PC-3 (cell line): ENCODE measurements around the gene PRKD2.

Experiments used
- EZH2 ChIP-seq: fragments of 300-600 bp; sonication (generic); IDR thresholded peaks from one replicate; pipeline ENCODE4 v1.6.1; 2017; ENCODE audit warnings: antibody characterized with exemption, mild to moderate bottlenecking, low read length; ENCODE audit not compliant: unreplicated experiment
- EZH2phosphoT487 ChIP-seq: fragments of 300-600 bp; sonication (generic); IDR thresholded peaks from 2 replicates; pipeline ENCODE4 v1.6.1; 2018; ENCODE audit warnings: mild to moderate bottlenecking, antibody characterized with exemption, low read length, borderline replicate concordance
- TF ChIP-seq, protein P1 (sequence below): fragments of 300-600 bp; sonication (generic); conservative IDR thresholded peaks from 2 replicates; pipeline ENCODE4 v1.5.1; 2017; ENCODE audit warnings: antibody characterized with exemption, low read depth, mild to moderate bottlenecking, low read length

DNA sequence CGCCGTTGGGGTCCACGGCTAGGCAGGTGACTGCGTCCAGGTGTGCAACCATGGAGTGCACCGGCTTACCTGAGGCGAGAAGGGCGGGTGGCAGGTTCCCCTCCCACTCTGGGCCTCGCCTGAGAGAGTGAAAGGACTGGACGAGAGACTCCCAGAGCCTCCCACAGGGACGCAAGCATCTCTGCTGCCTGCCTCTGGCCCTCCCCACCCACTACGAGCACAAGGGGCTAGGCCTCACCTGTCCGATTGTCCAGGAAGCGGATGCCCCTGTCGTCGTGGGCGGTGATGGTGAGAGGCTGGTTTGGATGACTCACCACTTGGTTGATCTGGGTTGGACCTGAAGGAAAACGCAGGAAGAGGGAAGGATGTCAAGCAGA is 5.1 kb upstream of the PRKD2 start:
- TF ChIP-seq, protein P1, sequence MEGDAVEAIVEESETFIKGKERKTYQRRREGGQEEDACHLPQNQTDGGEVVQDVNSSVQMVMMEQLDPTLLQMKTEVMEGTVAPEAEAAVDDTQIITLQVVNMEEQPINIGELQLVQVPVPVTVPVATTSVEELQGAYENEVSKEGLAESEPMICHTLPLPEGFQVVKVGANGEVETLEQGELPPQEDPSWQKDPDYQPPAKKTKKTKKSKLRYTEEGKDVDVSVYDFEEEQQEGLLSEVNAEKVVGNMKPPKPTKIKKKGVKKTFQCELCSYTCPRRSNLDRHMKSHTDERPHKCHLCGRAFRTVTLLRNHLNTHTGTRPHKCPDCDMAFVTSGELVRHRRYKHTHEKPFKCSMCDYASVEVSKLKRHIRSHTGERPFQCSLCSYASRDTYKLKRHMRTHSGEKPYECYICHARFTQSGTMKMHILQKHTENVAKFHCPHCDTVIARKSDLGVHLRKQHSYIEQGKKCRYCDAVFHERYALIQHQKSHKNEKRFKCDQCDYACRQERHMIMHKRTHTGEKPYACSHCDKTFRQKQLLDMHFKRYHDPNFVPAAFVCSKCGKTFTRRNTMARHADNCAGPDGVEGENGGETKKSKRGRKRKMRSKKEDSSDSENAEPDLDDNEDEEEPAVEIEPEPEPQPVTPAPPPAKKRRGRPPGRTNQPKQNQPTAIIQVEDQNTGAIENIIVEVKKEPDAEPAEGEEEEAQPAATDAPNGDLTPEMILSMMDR: no peak
- TF ChIP-seq EZH2: no peak
- no peak for TF ChIP-seq EZH2phosphoT487
